ENCODE measurements around the gene CNTNAP2.

CNTNAP2 gene

GRCh38 chr7:147193476-147193875 lies 1076.9 kb downstream of the CNTNAP2 start:
- no peaks in the 10 kb centered on the region for H3K4me1 ChIP-seq (ENCODE audit: insufficient read depth, insufficient read length)
- TF ChIP-seq SUZ12 (IDR thresholded peaks at IDR 0.05; ENCODE audit: extremely low read depth, insufficient read depth, insufficient read length): no peak
- no peak for TF ChIP-seq ZNF274 (IDR thresholded peaks at IDR 0.05; ENCODE audit: low read depth, low read length)
- TF ChIP-seq YY1 (IDR thresholded peaks at IDR 0.05; ENCODE audit: insufficient read depth, insufficient read length): no peak
- no peaks in the 10 kb centered on the region for H3K9me3 ChIP-seq (ENCODE audit: insufficient read depth, low read length)
- H3K4me3 ChIP-seq (ENCODE audit: insufficient read length, low read depth): no peak overlapping the region
- H3K36me3 ChIP-seq (ENCODE audit: insufficient read depth, insufficient read length, low read length): no peaks in the 10 kb centered on the region
- no peaks in the 10 kb centered on the region for H3K27me3 ChIP-seq (ENCODE audit: insufficient read depth, insufficient read length)
- DNase-seq (ENCODE audit: low read depth, low spot score): peak; percentile 1
- H3K9ac ChIP-seq (ENCODE audit: insufficient read length, low read depth): no peak overlapping the region

GRCh38 chr7:147196481-147196880 lies 1079.9 kb downstream of the CNTNAP2 start:
- H3K27me3 ChIP-seq (ENCODE audit: insufficient read depth, insufficient read length): no peaks in the 10 kb centered on the region
- H3K9me3 ChIP-seq (ENCODE audit: insufficient read depth, low read length): no peaks in the 10 kb centered on the region
- DNase-seq (ENCODE audit: low read depth, low spot score): no peak
- H3K9ac ChIP-seq (ENCODE audit: insufficient read length, low read depth): no peak overlapping the region
- TF ChIP-seq ZNF274 (IDR thresholded peaks at IDR 0.05; ENCODE audit: low read depth, low read length) (no peak), SUZ12 (IDR thresholded peaks at IDR 0.05; ENCODE audit: extremely low read depth, insufficient read depth, insufficient read length) (no peak), YY1 (IDR thresholded peaks at IDR 0.05; ENCODE audit: insufficient read depth, insufficient read length) (no peak)
- H3K4me1 ChIP-seq (ENCODE audit: insufficient read depth, insufficient read length): no peaks in the 10 kb centered on the region
- H3K36me3 ChIP-seq (ENCODE audit: insufficient read depth, insufficient read length, low read length): no peaks in the 10 kb centered on the region
- H3K4me3 ChIP-seq (ENCODE audit: insufficient read length, low read depth): no peak overlapping the region

DNA sequence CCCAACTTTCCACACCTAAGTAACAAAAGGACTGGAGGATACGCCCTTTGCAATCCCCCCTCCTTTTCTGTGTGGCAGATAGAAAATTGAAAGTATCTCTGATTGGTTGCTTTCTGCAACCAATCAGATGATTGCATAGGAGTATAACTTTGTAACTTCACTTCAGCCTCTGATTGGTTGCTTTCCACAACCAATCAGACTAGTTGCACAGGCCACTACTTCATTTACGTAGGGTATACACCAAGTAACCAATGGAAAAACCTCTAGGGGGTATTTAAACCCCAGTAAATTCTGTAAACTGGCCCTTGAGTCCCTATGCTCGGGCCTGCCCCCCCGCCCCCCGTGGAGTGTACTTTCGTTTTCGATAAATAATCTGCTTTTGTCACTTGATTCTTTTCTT lies 1080.4 kb downstream of the CNTNAP2 start:
- no peaks in the 10 kb centered on the region for H3K36me3 ChIP-seq (ENCODE audit: insufficient read depth, insufficient read length, low read length)
- no peak for DNase-seq (ENCODE audit: low read depth, low spot score)
- H3K4me1 ChIP-seq (ENCODE audit: insufficient read depth, insufficient read length): no peaks in the 10 kb centered on the region
- no peak for TF ChIP-seq YY1 (IDR thresholded peaks at IDR 0.05; ENCODE audit: insufficient read depth, insufficient read length)
- no peak for TF ChIP-seq SUZ12 (IDR thresholded peaks at IDR 0.05; ENCODE audit: extremely low read depth, insufficient read depth, insufficient read length)
- TF ChIP-seq ZNF274 (IDR thresholded peaks at IDR 0.05; ENCODE audit: low read depth, low read length): no peak
- no peak overlapping the region for H3K9ac ChIP-seq (ENCODE audit: insufficient read length, low read depth)
- no peak overlapping the region for H3K4me3 ChIP-seq (ENCODE audit: insufficient read length, low read depth)
- no peaks in the 10 kb centered on the region for H3K27me3 ChIP-seq (ENCODE audit: insufficient read depth, insufficient read length)
- H3K9me3 ChIP-seq (ENCODE audit: insufficient read depth, low read length): no peaks in the 10 kb centered on the region

DNA sequence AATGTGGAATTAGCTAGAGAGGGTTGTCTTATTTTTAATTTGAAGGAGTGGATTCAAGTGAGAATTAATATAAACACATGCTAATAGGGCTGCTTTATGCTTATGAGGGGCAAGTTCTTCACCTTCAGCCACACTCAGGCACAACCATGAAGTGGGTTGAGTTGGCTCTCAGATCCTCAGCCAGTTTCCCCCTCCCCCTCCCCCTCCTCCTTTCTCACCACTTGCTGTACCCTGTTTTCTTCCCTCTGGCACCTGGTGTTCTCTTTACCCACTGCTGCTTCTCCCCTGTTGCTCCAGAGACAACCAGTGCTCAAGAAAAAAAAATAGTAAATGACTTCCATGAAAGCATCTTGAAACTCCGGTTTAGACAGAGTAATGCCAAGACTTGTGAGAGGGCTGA lies 1083.3 kb downstream of the CNTNAP2 start:
- no peaks in the 10 kb centered on the region for H3K4me1 ChIP-seq (ENCODE audit: insufficient read depth, insufficient read length)
- H3K4me3 ChIP-seq (ENCODE audit: insufficient read length, low read depth): no peak overlapping the region
- no peak overlapping the region for H3K9ac ChIP-seq (ENCODE audit: insufficient read length, low read depth)
- H3K36me3 ChIP-seq (ENCODE audit: insufficient read depth, insufficient read length, low read length): no peaks in the 10 kb centered on the region
- no peaks in the 10 kb centered on the region for H3K9me3 ChIP-seq (ENCODE audit: insufficient read depth, low read length)
- TF ChIP-seq ZNF274 (IDR thresholded peaks at IDR 0.05; ENCODE audit: low read depth, low read length) (no peak), SUZ12 (IDR thresholded peaks at IDR 0.05; ENCODE audit: extremely low read depth, insufficient read depth, insufficient read length) (no peak), YY1 (IDR thresholded peaks at IDR 0.05; ENCODE audit: insufficient read depth, insufficient read length) (no peak)
- no peaks in the 10 kb centered on the region for H3K27me3 ChIP-seq (ENCODE audit: insufficient read depth, insufficient read length)
- DNase-seq (ENCODE audit: low read depth, low spot score): no peak

DNA sequence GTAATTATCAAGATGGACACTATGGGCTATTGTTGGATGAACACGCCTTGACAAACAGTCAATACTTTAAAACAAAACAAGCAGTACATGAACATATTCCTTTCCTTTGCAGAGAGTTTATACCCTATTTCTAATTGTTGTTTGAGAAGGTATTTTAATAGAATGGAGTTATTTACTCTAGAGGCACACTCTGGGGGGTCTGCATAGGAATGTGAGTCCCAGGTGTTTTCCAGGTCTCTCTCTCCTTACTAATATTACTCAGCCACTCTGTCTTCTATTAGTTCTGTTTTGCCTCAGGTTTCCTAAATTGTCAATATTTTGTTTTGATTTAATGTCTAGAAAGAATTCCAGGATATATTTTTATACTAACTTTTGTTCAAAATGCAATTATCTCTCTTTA lies 1091.4 kb downstream of the CNTNAP2 start:
- Histone ChIP-seq H3K9ac (ENCODE audit: insufficient read length, low read depth) (no peak overlapping the region), H3K36me3 (ENCODE audit: insufficient read depth, insufficient read length, low read length) (no peaks in the 10 kb centered on the region), H3K4me1 (ENCODE audit: insufficient read depth, insufficient read length) (no peaks in the 10 kb centered on the region), H3K27me3 (ENCODE audit: insufficient read depth, insufficient read length) (no peaks in the 10 kb centered on the region), H3K9me3 (ENCODE audit: insufficient read depth, low read length) (no peaks in the 10 kb centered on the region), H3K4me3 (ENCODE audit: insufficient read length, low read depth) (no peak overlapping the region)
- no peak for DNase-seq (ENCODE audit: low read depth, low spot score)
- no peak for TF ChIP-seq SUZ12 (IDR thresholded peaks at IDR 0.05; ENCODE audit: extremely low read depth, insufficient read depth, insufficient read length)
- TF ChIP-seq YY1 (IDR thresholded peaks at IDR 0.05; ENCODE audit: insufficient read depth, insufficient read length): no peak
- no peak for TF ChIP-seq ZNF274 (IDR thresholded peaks at IDR 0.05; ENCODE audit: low read depth, low read length)

DNA sequence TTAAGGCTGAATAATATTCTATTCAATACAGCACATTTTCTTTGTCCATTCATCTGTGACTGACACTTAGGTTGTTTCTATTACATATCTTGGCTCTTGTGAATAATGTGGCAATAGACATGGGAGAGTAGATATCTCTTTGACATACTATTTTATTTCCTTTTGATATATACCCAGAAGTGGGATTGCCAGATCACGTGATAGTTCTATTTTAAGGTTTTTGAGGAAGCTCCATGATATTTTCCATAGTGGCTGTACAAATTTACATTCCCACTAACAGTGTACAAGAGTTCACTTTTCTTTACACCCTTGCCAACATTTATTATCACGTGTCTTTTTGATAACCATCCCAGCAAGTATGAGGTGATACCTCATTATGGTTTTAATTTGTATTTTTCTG lies 1114.7 kb downstream of the CNTNAP2 start:
- H3K36me3 ChIP-seq (ENCODE audit: insufficient read depth, insufficient read length, low read length): no peaks in the 10 kb centered on the region
- H3K4me3 ChIP-seq (ENCODE audit: insufficient read length, low read depth): no peak overlapping the region
- H3K9me3 ChIP-seq (ENCODE audit: insufficient read depth, low read length): no peaks in the 10 kb centered on the region
- TF ChIP-seq SUZ12 (IDR thresholded peaks at IDR 0.05; ENCODE audit: extremely low read depth, insufficient read depth, insufficient read length) (no peak), YY1 (IDR thresholded peaks at IDR 0.05; ENCODE audit: insufficient read depth, insufficient read length) (no peak), ZNF274 (IDR thresholded peaks at IDR 0.05; ENCODE audit: low read depth, low read length) (no peak)
- no peaks in the 10 kb centered on the region for H3K4me1 ChIP-seq (ENCODE audit: insufficient read depth, insufficient read length)
- no peak for DNase-seq (ENCODE audit: low read depth, low spot score)
- H3K27me3 ChIP-seq (ENCODE audit: insufficient read depth, insufficient read length): no peaks in the 10 kb centered on the region
- H3K9ac ChIP-seq (ENCODE audit: insufficient read length, low read depth): no peak overlapping the region

DNA sequence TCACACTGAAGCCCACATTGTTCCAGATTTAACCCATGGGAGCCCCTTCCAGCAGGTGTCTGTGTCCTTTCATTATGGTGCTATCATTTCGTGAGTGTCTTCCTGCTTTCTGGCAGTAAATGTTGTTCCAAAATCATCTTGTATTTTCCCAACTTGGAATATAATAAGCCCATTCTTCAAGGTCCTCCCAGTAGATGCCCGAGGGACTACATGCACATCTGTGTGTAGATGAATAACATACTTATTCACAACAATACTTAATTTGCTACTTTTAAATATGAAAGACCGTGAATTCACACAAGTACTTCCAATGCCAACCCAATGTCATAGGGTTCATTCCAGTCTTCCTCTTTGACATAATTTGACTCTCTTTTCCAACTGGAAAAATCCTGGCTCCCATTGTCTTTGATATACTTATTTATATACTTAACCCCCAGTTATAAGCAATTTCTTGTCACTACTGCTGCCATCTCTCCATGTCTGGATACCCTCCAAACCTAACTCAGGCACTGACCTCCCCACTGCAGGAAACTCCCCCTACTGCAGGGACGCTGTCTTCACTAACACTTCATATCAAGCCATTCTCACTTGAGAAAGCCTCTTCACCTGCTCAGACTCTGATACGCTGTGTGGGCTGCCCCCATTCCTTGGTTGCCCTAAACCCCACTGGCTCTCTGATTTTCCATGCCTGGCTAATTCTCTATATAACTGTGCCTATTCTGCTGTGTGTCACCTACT lies 1119.2 kb downstream of the CNTNAP2 start:
- Histone ChIP-seq H3K9me3 (ENCODE audit: insufficient read depth, low read length) (no peaks in the 10 kb centered on the region), H3K9ac (ENCODE audit: insufficient read length, low read depth) (no peak overlapping the region), H3K4me1 (ENCODE audit: insufficient read depth, insufficient read length) (no peaks in the 10 kb centered on the region), H3K27me3 (ENCODE audit: insufficient read depth, insufficient read length) (no peaks in the 10 kb centered on the region), H3K4me3 (ENCODE audit: insufficient read length, low read depth) (no peak overlapping the region), H3K36me3 (ENCODE audit: insufficient read depth, insufficient read length, low read length) (no peaks in the 10 kb centered on the region)
- TF ChIP-seq YY1 (IDR thresholded peaks at IDR 0.05; ENCODE audit: insufficient read depth, insufficient read length) (no peak), SUZ12 (IDR thresholded peaks at IDR 0.05; ENCODE audit: extremely low read depth, insufficient read depth, insufficient read length) (no peak), ZNF274 (IDR thresholded peaks at IDR 0.05; ENCODE audit: low read depth, low read length) (no peak)
- DNase-seq (ENCODE audit: low read depth, low spot score): no peak
